SK-N-SH (cell line): ENCODE data around the gene TAF13. TPM values are rescaled to one million over a fixed set of nuclear protein-coding genes. Genes with fewer than 3 reads are reported as not detected.

Experiments
- CTCF ChIA-PET: fragments of 300-600, 350-600 bp; formaldehyde crosslinking; extraction: SDS; loops from one replicate; lab custom pipeline; 2021; lab: Yijun Ruan, JAX
- POLR2A ChIA-PET: fragments of 350-600 bp; sonication (Branson Sonifier 250); formaldehyde crosslinking; extraction: SDS; loops from one replicate; lab custom pipeline; 2020; ENCODE audit warnings: antibody characterized with exemption, inconsistent platforms; lab: Yijun Ruan, JAX
- DNase-seq: peaks from one replicate; pipeline ENCODE4 v3.0.0; 2012
- H2AFZ ChIP-seq: fragments of 200-600 bp; sonication (generic); 2 replicates; pipeline ENCODE4 v1.8.1; 2016; ENCODE audit warnings: antibody characterized with exemption, mild to moderate bottlenecking, low read depth
- H3F3A ChIP-seq: fragments of 200-600 bp; sonication (generic); replicated peaks from 2 replicates; pipeline ENCODE3; 2016; ENCODE audit warnings: antibody characterized with exemption, mild to moderate bottlenecking; ENCODE audit not compliant: insufficient read depth
- H3K27ac ChIP-seq, 2 experiments: fragments of 200-500 bp in 1 of 2; fragments of 200-600 bp in 1 of 2; sonication (Bioruptor generic) in 1 of 2; sonication (generic), shearing (Covaris generic) in 1 of 2; 2 replicates each; pipeline versions ENCODE4 v1.5.1 to v1.6.1; 2014 to 2016; ENCODE audit warnings: low read depth in 2 of 2, inconsistent platforms in 1 of 2, low read length in 1 of 2, mild to moderate bottlenecking in 1 of 2, mixed read lengths in 1 of 2
- H3K27me3 ChIP-seq: fragments of 200-600 bp; sonication (generic), shearing (Covaris generic); 2 replicates; pipeline ENCODE4 v1.6.1; 2016; ENCODE audit warnings: mixed run types; ENCODE audit not compliant: insufficient read depth
- H3K36me3 ChIP-seq, 2 experiments: fragments of 200-500 bp in 1 of 2; fragments of 200-600 bp in 1 of 2; sonication (Bioruptor generic) in 1 of 2; sonication (generic) in 1 of 2; replicated peaks in 1 of 2; 2 replicates each; pipeline versions ENCODE3 to v1.5.1; 2014 to 2016; ENCODE audit warnings: low read length in 1 of 2, mild to moderate bottlenecking in 1 of 2; ENCODE audit not compliant: insufficient read depth in 2 of 2, control insufficient read depth in 1 of 2
- H3K4me1 ChIP-seq, 2 experiments: fragments of 200-500 bp in 1 of 2; fragments of 200-600 bp in 1 of 2; sonication (Bioruptor generic) in 1 of 2; sonication (generic), shearing (Covaris generic) in 1 of 2; 2 replicates each; pipeline versions ENCODE4 v1.5.1 to v1.6.1; 2014 to 2016; ENCODE audit warnings: low read depth in 1 of 2, low read length in 1 of 2, mixed run types in 1 of 2; ENCODE audit not compliant: insufficient read depth in 2 of 2, control insufficient read depth in 1 of 2
- H3K4me2 ChIP-seq: fragments of 200-600 bp; sonication (generic), shearing (Covaris generic); 2 replicates; pipeline ENCODE4 v1.6.1; 2017; ENCODE audit warnings: mixed run types
- H3K4me3 ChIP-seq, 2 experiments: fragments of 200-500 bp in 1 of 2; fragments of 200-600 bp in 1 of 2; sonication (Bioruptor generic) in 1 of 2; sonication (generic), shearing (Covaris generic) in 1 of 2; 2 replicates each; pipeline versions ENCODE4 v1.5.1 to v1.8.1; 2014 to 2016; ENCODE audit warnings: low read depth in 2 of 2, inconsistent platforms in 1 of 2, low read length in 1 of 2, mild to moderate bottlenecking in 1 of 2, mixed read lengths in 1 of 2, moderate library complexity in 1 of 2
- H3K79me2 ChIP-seq: fragments of 200-600 bp; sonication (generic); 2 replicates; pipeline ENCODE4 v1.8.1; 2017; ENCODE audit warnings: mild to moderate bottlenecking; ENCODE audit not compliant: insufficient read depth
- H3K9ac ChIP-seq: fragments of 200-600 bp; sonication (generic); 2 replicates; pipeline ENCODE4 v1.6.1; 2017; ENCODE audit warnings: mixed run types
- H3K9me2 ChIP-seq: fragments of 200-600 bp; sonication (generic); 2 replicates; pipeline ENCODE4 v1.6.1; 2017; ENCODE audit warnings: mixed run types
- H3K9me3 ChIP-seq: fragments of 200-600 bp; sonication (generic); 2 replicates; pipeline ENCODE4 v1.6.1; 2017; ENCODE audit warnings: mixed run types, mild to moderate bottlenecking, moderate library complexity
- H4K20me1 ChIP-seq: fragments of 200-600 bp; sonication (generic); 2 replicates; pipeline ENCODE4 v1.6.1; 2017; ENCODE audit warnings: mild to moderate bottlenecking, mixed run types; ENCODE audit not compliant: insufficient read depth
- CHD2 ChIP-seq: fragments of 150-350 bp; IDR thresholded peaks from 2 replicates; pipeline ENCODE4 v1.6.1; 2018; ENCODE audit warnings: low read length; ENCODE audit not compliant: partially characterized antibody
- CTCF ChIP-seq: fragments of 200-600 bp; sonication (generic); IDR thresholded peaks from 2 replicates; pipeline ENCODE4 v1.6.1; 2017; ENCODE audit warnings: antibody characterized with exemption, mild to moderate bottlenecking, moderate library complexity
- FOSL2 ChIP-seq: IDR thresholded peaks from 2 replicates; pipeline ENCODE4 v1.4.0; 2012; ENCODE audit warnings: low read depth, mild to moderate bottlenecking, moderate library complexity, borderline replicate concordance
- FOXM1 ChIP-seq: IDR thresholded peaks from 2 replicates; pipeline ENCODE4 v1.4.0; 2012; ENCODE audit warnings: low read depth, mild to moderate bottlenecking
- GATA2 ChIP-seq: sonication (generic); formaldehyde crosslinking; IDR thresholded peaks from 2 replicates; pipeline ENCODE4 v1.5.0; 2020; ENCODE audit warnings: mild to moderate bottlenecking, missing genetic modification reagents
- IRF3 ChIP-seq: fragments of 150-350 bp; IDR thresholded peaks from 2 replicates; pipeline ENCODE4 v1.6.1; 2016; ENCODE audit warnings: mild to moderate bottlenecking, low read depth, low read length
- JUND ChIP-seq: IDR thresholded peaks from 2 replicates; pipeline ENCODE4 v1.4.0; 2012
- RXRA ChIP-seq: IDR thresholded peaks from 2 replicates; pipeline ENCODE4 v1.4.0; 2012; ENCODE audit warnings: low read depth, mild to moderate bottlenecking, borderline replicate concordance
- SMC3 ChIP-seq: IDR thresholded peaks from 2 replicates; pipeline ENCODE4 v1.6.1; 2012; ENCODE audit warnings: low read depth, low read length, improper control_type of control experiment
- TAF1 ChIP-seq: IDR thresholded peaks from 2 replicates; pipeline ENCODE4 v1.6.1; 2012; ENCODE audit warnings: low read depth, mild to moderate bottlenecking, low read length, moderate library complexity, borderline replicate concordance
- USF1 ChIP-seq: IDR thresholded peaks from 2 replicates; pipeline ENCODE4 v1.4.0; 2012; ENCODE audit warnings: low read depth, borderline replicate concordance
- WGBS: methylation state at CpG from one replicate; pipeline ENCODE4 v1.1.6; 2017; ENCODE audit warnings: low lambda C conversion rate; 5-methylcytosine and 5-hydroxymethylcytosine counted together
- polyA plus RNA-seq, 3 experiments: library from polyadenylated mRNA; depleted of rRNA; stranded (reverse); fragments of >200 nt; gene quantifications; 2 replicates each; pipeline ENCODE4 v1.2.3, GENCODE V29; 2012
- TF ChIP-seq, protein P1 (sequence below): fragments of 150-350 bp; IDR thresholded peaks from 2 replicates; pipeline ENCODE4 v1.6.1; 2017; ENCODE audit warnings: antibody characterized with exemption, low read length, low read depth, borderline replicate concordance

The TAF13 gene
- polyA plus RNA-seq, 1 of the 3 experiments (the other 2 are of a cell fraction), result 16.0 TPM

GRCh38 chr1:109027841-109028240 lies 48.0 kb downstream of the TAF13 start:
- Histone ChIP-seq H3F3A (peaks cover 5% of the 10 kb centered on the region), H4K20me1 (peaks cover 20% of the 10 kb centered on the region), H3K4me2 (no peak overlapping the region), H3K4me1 (peaks cover 0 to 4% of the 10 kb centered on the region in 2 experiments; a peak in 2 of 4 replicates), H3K27me3 (no peaks in the 10 kb centered on the region), H3K36me3 (peaks cover 0 to 12% of the 10 kb centered on the region in 2 experiments), H3K9me3 (no peaks in the 10 kb centered on the region), H3K9ac (no peak overlapping the region), H3K79me2 (peaks cover 80% of the 10 kb centered on the region), H2AFZ (no peak overlapping the region), H3K27ac (no peak overlapping the region), H3K9me2 (no peaks in the 10 kb centered on the region), H3K4me3 (no peak overlapping the region)
- CTCF ChIA-PET, result interaction anchor here (0.8 to 1.7 kb wide), 7 partner anchors 9 to 85 kb away, joined by 3 to 5 read pairs (median 3); a partner anchor contains a TSS
- POLR2A ChIA-PET, result no interaction called here
- DNase-seq, result no peak
- TF ChIP-seq CTCF (peak; percentile 53), SMC3 (no peak)
- TF ChIP-seq, protein P1, sequence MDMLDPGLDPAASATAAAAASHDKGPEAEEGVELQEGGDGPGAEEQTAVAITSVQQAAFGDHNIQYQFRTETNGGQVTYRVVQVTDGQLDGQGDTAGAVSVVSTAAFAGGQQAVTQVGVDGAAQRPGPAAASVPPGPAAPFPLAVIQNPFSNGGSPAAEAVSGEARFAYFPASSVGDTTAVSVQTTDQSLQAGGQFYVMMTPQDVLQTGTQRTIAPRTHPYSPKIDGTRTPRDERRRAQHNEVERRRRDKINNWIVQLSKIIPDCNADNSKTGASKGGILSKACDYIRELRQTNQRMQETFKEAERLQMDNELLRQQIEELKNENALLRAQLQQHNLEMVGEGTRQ, result no peak

- no peak for TF ChIP-seq SMC3
- TF ChIP-seq IRF3, result no peak
- Histone ChIP-seq H3K4me2 (no peak overlapping the region), H4K20me1 (peaks cover 11% of the 10 kb centered on the region), H3K9me3 (no peaks in the 10 kb centered on the region), H3K27ac (no peak overlapping the region), H3K9ac (no peak overlapping the region), H3K36me3 (peaks cover 0 to 19% of the 10 kb centered on the region in 2 experiments), H3K9me2 (no peaks in the 10 kb centered on the region), H3K4me3 (no peak overlapping the region), H3K79me2 (peaks cover 73% of the 10 kb centered on the region), H3K27me3 (no peaks in the 10 kb centered on the region), H3F3A (peaks cover 7% of the 10 kb centered on the region), H3K4me1 (no peaks in the 10 kb centered on the region; a peak in 2 of 4 replicates), H2AFZ (no peak overlapping the region)
- 92% methylated on average over 6 of the region's 6 CpGs for WGBS
- no peak for DNase-seq
- POLR2A ChIA-PET, result no interaction called here
- CTCF ChIA-PET, result no interaction called here
Observed at GRCh38 chr1:109025694-109026093, 50.1 kb downstream of the TAF13 start.

DNA sequence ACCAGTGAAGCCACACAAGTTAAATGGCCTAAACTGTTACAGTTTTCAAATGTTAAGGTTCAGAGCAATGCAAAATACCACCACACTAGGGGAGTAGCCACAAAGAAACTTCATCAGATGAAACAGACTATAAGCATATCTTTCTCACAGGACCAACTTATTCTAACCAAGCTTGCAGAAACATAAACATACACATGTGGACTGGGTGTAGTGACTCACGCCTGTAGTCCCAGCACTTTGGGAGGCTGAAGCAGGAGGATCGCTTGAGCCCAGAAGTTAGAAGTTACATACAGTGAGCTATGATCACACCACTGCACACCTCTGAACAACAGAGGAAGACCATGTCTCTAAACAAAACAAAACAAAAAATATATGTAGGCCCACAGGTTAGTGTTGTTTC lies 51.2 kb downstream of the TAF13 start:
- Histone ChIP-seq H3K36me3 (peaks cover 0 to 20% of the 10 kb centered on the region in 2 experiments), H3K9me3 (no peaks in the 10 kb centered on the region), H3K9me2 (no peaks in the 10 kb centered on the region), H3K79me2 (peaks cover 68% of the 10 kb centered on the region), H3K27me3 (no peaks in the 10 kb centered on the region), H3F3A (peaks cover 7% of the 10 kb centered on the region), H2AFZ (no peak overlapping the region), H3K4me3 (no peak overlapping the region), H3K4me1 (no peaks in the 10 kb centered on the region), H3K9ac (no peak overlapping the region), H4K20me1 (peaks cover 11% of the 10 kb centered on the region), H3K4me2 (no peak overlapping the region), H3K27ac (no peak overlapping the region)
- no peak for DNase-seq
- WGBS, result 80% methylated on average over 2 of the region's 2 CpGs
- ChIA-PET CTCF (interaction anchor here (1.3 kb wide), 1 partner anchor 12 kb away, joined by 4 read pairs; no protein-coding TSS in a partner anchor), POLR2A (no interaction called here)
- TF ChIP-seq JUND (no peak), TAF1 (no peak), SMC3 (no peak), FOSL2 (no peak), RXRA (no peak), CTCF (no peak), USF1 (no peak), CHD2 (no peak), IRF3 (no peak), GATA2 (CRISPR knock-in tag) (no peak), FOXM1 (no peak)
